A673 (cell line): ENCODE results near the gene MRPS22.

Experiments
- CTCF ChIP-seq: fragments of 300-800, 200-600 bp; sonication (generic); conservative IDR thresholded peaks from 2 replicates; pipeline ENCODE4 v1.5.1; 2017; ENCODE audit warnings: low read depth, mild to moderate bottlenecking, antibody characterized with exemption, low read length, moderate library complexity, mixed read lengths
- EZH2 ChIP-seq: fragments of 200-600 bp; sonication (generic); IDR thresholded peaks from 2 replicates; pipeline ENCODE4 v1.6.1; 2017; ENCODE audit warnings: borderline replicate concordance, low read depth, mild to moderate bottlenecking, mixed read lengths, antibody characterized with exemption, low read length; ENCODE audit not compliant: poor library complexity, severe bottlenecking

DNA sequence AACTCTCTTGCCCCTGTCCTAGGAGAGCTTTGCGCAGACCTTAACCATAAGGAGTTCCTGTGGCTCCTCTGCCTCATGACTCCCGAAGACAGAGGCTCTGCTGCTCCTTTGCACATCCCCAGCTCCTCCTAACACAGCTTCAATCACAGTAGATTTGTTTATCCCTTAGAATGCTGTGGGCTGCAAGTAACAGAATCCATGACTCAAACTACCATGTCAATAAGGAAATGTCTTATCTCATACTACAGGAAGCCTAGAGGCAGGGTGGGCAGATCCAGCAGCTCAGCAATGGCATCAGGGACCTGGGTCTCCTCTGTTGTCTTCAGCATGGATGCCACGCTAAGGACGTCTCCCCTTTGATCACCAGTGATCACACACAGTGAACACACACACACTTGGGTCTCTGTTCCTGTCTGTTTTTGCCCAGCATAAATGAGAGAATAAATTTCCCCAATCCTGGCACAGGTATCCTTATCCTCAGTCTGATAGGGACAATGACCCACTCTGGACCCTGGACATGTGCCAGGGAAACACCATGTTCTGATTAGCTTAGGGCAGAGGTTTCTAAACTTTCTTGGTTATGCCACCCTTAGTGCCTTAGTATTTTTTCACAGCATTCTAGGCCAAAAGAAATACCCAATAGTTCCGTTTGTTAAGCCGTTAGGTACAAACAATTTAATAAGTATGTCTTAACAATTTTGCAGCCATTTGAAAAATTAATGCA, 46.1 kb upstream of the MRPS22 start:
- TF ChIP-seq CTCF (no peak), EZH2 (no peak)
